Measurements from ENCODE around the gene CSNK1D.

DNA sequence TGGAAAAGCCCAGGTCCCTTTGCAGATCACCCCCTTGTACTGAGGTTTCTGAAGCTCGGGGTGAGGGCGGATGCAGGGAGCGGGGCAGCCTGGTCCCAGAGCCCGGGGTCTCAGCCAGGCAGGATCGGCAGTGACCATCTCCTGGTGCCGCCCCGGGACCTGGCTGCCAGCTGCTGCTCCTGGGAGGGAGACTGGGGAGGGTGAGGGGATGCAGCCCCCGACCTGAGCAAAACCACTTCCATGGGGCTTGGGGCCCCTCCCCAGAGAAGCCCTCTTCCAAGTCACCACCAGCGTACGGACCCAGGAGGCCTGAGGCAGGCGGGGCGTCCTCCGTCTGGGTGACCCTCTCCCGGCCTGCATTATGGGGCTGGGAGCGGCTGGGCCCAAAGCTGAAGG, 29.1 kb upstream of the CSNK1D start:
- TF ChIP-seq, protein P1, sequence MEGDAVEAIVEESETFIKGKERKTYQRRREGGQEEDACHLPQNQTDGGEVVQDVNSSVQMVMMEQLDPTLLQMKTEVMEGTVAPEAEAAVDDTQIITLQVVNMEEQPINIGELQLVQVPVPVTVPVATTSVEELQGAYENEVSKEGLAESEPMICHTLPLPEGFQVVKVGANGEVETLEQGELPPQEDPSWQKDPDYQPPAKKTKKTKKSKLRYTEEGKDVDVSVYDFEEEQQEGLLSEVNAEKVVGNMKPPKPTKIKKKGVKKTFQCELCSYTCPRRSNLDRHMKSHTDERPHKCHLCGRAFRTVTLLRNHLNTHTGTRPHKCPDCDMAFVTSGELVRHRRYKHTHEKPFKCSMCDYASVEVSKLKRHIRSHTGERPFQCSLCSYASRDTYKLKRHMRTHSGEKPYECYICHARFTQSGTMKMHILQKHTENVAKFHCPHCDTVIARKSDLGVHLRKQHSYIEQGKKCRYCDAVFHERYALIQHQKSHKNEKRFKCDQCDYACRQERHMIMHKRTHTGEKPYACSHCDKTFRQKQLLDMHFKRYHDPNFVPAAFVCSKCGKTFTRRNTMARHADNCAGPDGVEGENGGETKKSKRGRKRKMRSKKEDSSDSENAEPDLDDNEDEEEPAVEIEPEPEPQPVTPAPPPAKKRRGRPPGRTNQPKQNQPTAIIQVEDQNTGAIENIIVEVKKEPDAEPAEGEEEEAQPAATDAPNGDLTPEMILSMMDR (IDR thresholded peaks at IDR 0.05): no peak
- no peak for TF ChIP-seq POLR2A (IDR thresholded peaks at IDR 0.05)

All from ovary (tissue), 3 donors.